GM21360 (cell line): Measurements from ENCODE around the gene KCNT1.

ENCODE experiments used
- ATAC-seq: cut with Tn5 transposase; IDR thresholded peaks from one replicate; pipeline ENCODE4 v1.9.1; 2021; ENCODE audit warnings: mild to moderate bottlenecking, moderate library complexity; ENCODE audit not compliant: unreplicated experiment

Gene KCNT1

GRCh38 chr9:135840539-135840938, 138.6 kb downstream of the KCNT1 start:
- ATAC-seq, result no peak
